HepG2 (cell line): ENCODE data around the gene GARIN5A. TPM values are rescaled to one million over a fixed set of nuclear protein-coding genes. Genes with fewer than 3 reads are reported as not detected.
A peak's percentile ranks its signal among the peaks of the same experiment; 100 is the strongest.

Experiments used
- CREB1 ChIP-seq, 2 experiments: fragments of 450-650 bp in 1 of 2; IDR thresholded peaks; 2 replicates each; pipeline ENCODE4 v1.6.1; 2016 to 2017; ENCODE audit warnings: control low read depth in 1 of 2, mild to moderate bottlenecking in 1 of 2, missing compliant biosample characterization in 1 of 2, missing genetic modification characterization in 1 of 2
- MED13 ChIP-seq: sonication (generic); formaldehyde crosslinking; IDR thresholded peaks from 2 replicates; pipeline ENCODE4 v1.5.0; 2020; ENCODE audit warnings: missing genetic modification reagents
- NFYC ChIP-seq: IDR thresholded peaks from 2 replicates; pipeline ENCODE4 v1.6.1; 2016; ENCODE audit warnings: missing genetic modification reagents, missing compliant biosample characterization
- NR3C1 ChIP-seq: sonication (generic); formaldehyde crosslinking; IDR thresholded peaks from 2 replicates; pipeline ENCODE4 v1.4.0; 2020; ENCODE audit warnings: missing genetic modification reagents
- REPIN1 ChIP-seq: sonication (generic); formaldehyde crosslinking; IDR thresholded peaks from 2 replicates; pipeline ENCODE4 v1.8.0; 2022; ENCODE audit warnings: missing genetic modification reagents, low read depth, mild to moderate bottlenecking, borderline replicate concordance
- SP4 ChIP-seq: sonication (generic); formaldehyde crosslinking; IDR thresholded peaks from 2 replicates; pipeline ENCODE4 v1.8.1; 2023; ENCODE audit warnings: mild to moderate bottlenecking, missing genetic modification reagents
- TRIM24 ChIP-seq: sonication (generic); formaldehyde crosslinking; IDR thresholded peaks from 2 replicates; pipeline ENCODE4 v1.8.0; 2022; ENCODE audit warnings: mild to moderate bottlenecking, missing genetic modification reagents
- ZBTB7A ChIP-seq: sonication (generic); formaldehyde crosslinking; IDR thresholded peaks from 2 replicates; pipeline ENCODE4 v1.8.0; 2022; ENCODE audit warnings: mild to moderate bottlenecking, missing genetic modification reagents
- ZNF10 ChIP-seq: sonication (generic); formaldehyde crosslinking; IDR thresholded peaks from 2 replicates; pipeline ENCODE4 v1.4.0; 2020; ENCODE audit warnings: mild to moderate bottlenecking, low read depth, missing genetic modification reagents, borderline replicate concordance
- ZNF367 ChIP-seq: sonication (generic); formaldehyde crosslinking; IDR thresholded peaks from 2 replicates; pipeline ENCODE4 v1.4.0; 2020; ENCODE audit warnings: missing genetic modification reagents, borderline replicate concordance
- ZNF496 ChIP-seq: sonication (generic); formaldehyde crosslinking; IDR thresholded peaks from 2 replicates; pipeline ENCODE4 v1.8.1; 2023; ENCODE audit warnings: mild to moderate bottlenecking, moderate library complexity, missing genetic modification reagents; ENCODE audit not compliant: insufficient replicate concordance
- ZNF607 ChIP-seq: sonication (generic); formaldehyde crosslinking; IDR thresholded peaks from 2 replicates; pipeline ENCODE4 v1.5.1; 2020; ENCODE audit warnings: missing genetic modification reagents, mild to moderate bottlenecking, borderline replicate concordance
- ZNF678 ChIP-seq: sonication (generic); formaldehyde crosslinking; IDR thresholded peaks from 2 replicates; pipeline ENCODE4 v1.4.0; 2020; ENCODE audit warnings: mild to moderate bottlenecking, missing genetic modification reagents
- ZNF879 ChIP-seq: sonication (generic); formaldehyde crosslinking; IDR thresholded peaks from 2 replicates; pipeline ENCODE4 v1.8.1; 2023; ENCODE audit warnings: missing genetic modification reagents
- polyA plus RNA-seq, 8 experiments: library from polyadenylated mRNA; depleted of rRNA in 3 of 8; stranded (reverse) in 7 of 8; unstranded in 1 of 8; fragments of >200 nt; fragmentation: Illumina TruSeq in 4 of 8; extraction: Trizol in 4 of 8; gene quantifications; 2 replicates each; pipeline versions ENCODE4 v1.2.1 to v1.2.3, GENCODE V29; 2011 to 2016; ENCODE audit warnings: low read depth in 4 of 8, missing spikeins in 1 of 8, mixed read lengths in 1 of 8; ENCODE audit not compliant: insufficient read depth in 1 of 8
- total RNA-seq, 5 experiments: library from RNA; depleted of rRNA; stranded (reverse); fragments of >200 nt; fragmentation: Illumina TruSeq; extraction: Trizol; gene quantifications; 2 replicates each; pipeline ENCODE4 v1.2.3, GENCODE V29; 2016; ENCODE audit warnings: low read depth in 1 of 5
- TF ChIP-seq, protein P1 (sequence below): sonication (generic); formaldehyde crosslinking; IDR thresholded peaks from 2 replicates; pipeline ENCODE4 v1.5.0; 2020; ENCODE audit warnings: mild to moderate bottlenecking, low read depth, missing genetic modification reagents, borderline replicate concordance
- TF ChIP-seq, protein P2 (sequence below): sonication (generic); formaldehyde crosslinking; IDR thresholded peaks from 2 replicates; pipeline ENCODE4 v1.4.0; 2020; ENCODE audit warnings: missing genetic modification reagents, borderline replicate concordance
- TF ChIP-seq, protein P3 (sequence below): sonication (generic); formaldehyde crosslinking; IDR thresholded peaks from 2 replicates; pipeline ENCODE4 v1.5.0; 2020; ENCODE audit warnings: missing genetic modification reagents
- TF ChIP-seq, protein P4 (sequence below): sonication (generic); formaldehyde crosslinking; IDR thresholded peaks from 2 replicates; pipeline ENCODE4 v1.5.1; 2020; ENCODE audit warnings: mild to moderate bottlenecking, missing genetic modification reagents, moderate library complexity
- TF ChIP-seq, protein P5 (sequence below): sonication (generic); formaldehyde crosslinking; IDR thresholded peaks from 2 replicates; pipeline ENCODE4 v1.5.0; 2020; ENCODE audit warnings: missing genetic modification reagents

GARIN5A gene
- total and polyA plus RNA-seq, 2 of the 13 experiments (the other 11 are each of a cell fraction or from before 2014, with no cell fraction given), result not detected

DNA sequence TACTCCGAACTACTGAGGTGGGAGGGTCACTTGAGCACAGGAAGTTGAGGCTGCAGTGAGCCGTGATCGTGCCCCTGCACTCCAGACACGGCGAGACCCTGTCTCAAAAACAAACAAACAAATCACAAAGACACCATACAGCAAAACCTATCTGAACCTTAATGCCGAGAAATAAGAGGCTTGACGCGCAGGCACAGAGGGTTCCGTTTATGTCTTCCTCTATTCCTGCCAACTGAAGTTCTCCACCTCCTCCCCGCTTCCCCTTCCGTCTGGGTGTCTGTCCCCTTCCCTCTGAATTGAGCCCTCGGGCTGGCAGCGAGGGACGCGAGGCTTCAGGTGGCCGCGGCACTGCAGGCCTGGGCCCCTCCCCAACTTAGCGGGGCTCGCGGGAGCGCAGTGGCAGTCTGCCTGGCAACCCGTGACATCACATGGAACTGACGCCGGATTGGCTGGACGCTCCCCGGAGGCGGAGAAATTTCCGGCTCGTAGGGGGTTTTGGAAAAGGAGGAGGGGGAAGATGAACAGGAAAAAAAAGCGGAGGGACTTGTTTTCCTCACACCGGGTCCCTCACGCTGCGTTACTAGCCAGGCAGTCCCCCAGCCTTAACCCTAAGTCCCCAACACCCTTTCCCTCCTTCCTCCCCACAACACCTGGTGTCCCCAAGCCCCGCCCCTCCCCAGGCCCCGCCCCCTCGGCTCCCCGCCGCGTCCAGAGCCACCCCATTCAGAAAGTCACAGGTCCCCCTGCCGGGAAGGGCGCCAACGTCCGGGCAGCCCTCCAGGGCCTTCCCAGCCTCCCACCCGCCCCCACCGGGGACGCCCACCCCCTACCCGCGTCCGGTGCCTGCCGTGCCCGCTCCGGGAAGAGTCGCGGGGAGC, 45.1 kb downstream of the GARIN5A start (continued):
- TF ChIP-seq ZNF607 (CRISPR knock-in tag), result 0 out of 2 replicates have a peak, but pooled peaks have one; percentile 65
- no peak for TF ChIP-seq MED13 (CRISPR knock-in tag)
- TF ChIP-seq ZBTB7A (CRISPR knock-in tag), result peak; percentile 83; the same call in 1 of the 2 replicates
- no peak for TF ChIP-seq ZNF879
- TF ChIP-seq REPIN1 (CRISPR knock-in tag), result peak; percentile 26; the same call in 1 of the 2 replicates
- peak; percentile 62; the same call in 1 of the 2 replicates for TF ChIP-seq SP4 (CRISPR knock-in tag)
- TF ChIP-seq ZNF367 (CRISPR knock-in tag), result no peak
- TF ChIP-seq, protein P1, sequence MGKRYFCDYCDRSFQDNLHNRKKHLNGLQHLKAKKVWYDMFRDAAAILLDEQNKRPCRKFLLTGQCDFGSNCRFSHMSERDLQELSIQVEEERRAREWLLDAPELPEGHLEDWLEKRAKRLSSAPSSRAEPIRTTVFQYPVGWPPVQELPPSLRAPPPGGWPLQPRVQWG (CRISPR knock-in tag), result no peak
- TF ChIP-seq NFYC (CRISPR knock-in tag), result peak; percentile 85
- no peak for TF ChIP-seq ZNF10 (CRISPR knock-in tag)
- TF ChIP-seq CREB1 (IDR thresholded peaks at IDR 0.05), result peak; percentile 91
- TF ChIP-seq CREB1 (CRISPR knock-in tag; IDR thresholded peaks at IDR 0.05), result peak; percentile 98
- TF ChIP-seq, protein P2, sequence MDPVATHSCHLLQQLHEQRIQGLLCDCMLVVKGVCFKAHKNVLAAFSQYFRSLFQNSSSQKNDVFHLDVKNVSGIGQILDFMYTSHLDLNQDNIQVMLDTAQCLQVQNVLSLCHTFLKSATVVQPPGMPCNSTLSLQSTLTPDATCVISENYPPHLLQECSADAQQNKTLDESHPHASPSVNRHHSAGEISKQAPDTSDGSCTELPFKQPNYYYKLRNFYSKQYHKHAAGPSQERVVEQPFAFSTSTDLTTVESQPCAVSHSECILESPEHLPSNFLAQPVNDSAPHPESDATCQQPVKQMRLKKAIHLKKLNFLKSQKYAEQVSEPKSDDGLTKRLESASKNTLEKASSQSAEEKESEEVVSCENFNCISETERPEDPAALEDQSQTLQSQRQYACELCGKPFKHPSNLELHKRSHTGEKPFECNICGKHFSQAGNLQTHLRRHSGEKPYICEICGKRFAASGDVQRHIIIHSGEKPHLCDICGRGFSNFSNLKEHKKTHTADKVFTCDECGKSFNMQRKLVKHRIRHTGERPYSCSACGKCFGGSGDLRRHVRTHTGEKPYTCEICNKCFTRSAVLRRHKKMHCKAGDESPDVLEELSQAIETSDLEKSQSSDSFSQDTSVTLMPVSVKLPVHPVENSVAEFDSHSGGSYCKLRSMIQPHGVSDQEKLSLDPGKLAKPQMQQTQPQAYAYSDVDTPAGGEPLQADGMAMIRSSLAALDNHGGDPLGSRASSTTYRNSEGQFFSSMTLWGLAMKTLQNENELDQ (CRISPR knock-in tag), result no peak
- no peak for TF ChIP-seq TRIM24 (CRISPR knock-in tag)
- TF ChIP-seq, protein P3, sequence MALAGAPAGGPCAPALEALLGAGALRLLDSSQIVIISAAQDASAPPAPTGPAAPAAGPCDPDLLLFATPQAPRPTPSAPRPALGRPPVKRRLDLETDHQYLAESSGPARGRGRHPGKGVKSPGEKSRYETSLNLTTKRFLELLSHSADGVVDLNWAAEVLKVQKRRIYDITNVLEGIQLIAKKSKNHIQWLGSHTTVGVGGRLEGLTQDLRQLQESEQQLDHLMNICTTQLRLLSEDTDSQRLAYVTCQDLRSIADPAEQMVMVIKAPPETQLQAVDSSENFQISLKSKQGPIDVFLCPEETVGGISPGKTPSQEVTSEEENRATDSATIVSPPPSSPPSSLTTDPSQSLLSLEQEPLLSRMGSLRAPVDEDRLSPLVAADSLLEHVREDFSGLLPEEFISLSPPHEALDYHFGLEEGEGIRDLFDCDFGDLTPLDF (CRISPR knock-in tag), result no peak
- TF ChIP-seq, protein P4, sequence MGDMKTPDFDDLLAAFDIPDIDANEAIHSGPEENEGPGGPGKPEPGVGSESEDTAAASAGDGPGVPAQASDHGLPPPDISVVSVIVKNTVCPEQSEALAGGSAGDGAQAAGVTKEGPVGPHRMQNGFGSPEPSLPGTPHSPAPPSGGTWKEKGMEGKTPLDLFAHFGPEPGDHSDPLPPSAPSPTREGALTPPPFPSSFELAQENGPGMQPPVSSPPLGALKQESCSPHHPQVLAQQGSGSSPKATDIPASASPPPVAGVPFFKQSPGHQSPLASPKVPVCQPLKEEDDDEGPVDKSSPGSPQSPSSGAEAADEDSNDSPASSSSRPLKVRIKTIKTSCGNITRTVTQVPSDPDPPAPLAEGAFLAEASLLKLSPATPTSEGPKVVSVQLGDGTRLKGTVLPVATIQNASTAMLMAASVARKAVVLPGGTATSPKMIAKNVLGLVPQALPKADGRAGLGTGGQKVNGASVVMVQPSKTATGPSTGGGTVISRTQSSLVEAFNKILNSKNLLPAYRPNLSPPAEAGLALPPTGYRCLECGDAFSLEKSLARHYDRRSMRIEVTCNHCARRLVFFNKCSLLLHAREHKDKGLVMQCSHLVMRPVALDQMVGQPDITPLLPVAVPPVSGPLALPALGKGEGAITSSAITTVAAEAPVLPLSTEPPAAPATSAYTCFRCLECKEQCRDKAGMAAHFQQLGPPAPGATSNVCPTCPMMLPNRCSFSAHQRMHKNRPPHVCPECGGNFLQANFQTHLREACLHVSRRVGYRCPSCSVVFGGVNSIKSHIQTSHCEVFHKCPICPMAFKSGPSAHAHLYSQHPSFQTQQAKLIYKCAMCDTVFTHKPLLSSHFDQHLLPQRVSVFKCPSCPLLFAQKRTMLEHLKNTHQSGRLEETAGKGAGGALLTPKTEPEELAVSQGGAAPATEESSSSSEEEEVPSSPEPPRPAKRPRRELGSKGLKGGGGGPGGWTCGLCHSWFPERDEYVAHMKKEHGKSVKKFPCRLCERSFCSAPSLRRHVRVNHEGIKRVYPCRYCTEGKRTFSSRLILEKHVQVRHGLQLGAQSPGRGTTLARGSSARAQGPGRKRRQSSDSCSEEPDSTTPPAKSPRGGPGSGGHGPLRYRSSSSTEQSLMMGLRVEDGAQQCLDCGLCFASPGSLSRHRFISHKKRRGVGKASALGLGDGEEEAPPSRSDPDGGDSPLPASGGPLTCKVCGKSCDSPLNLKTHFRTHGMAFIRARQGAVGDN (CRISPR knock-in tag), result peak; percentile 83
- no peak for TF ChIP-seq NR3C1
- TF ChIP-seq, protein P5, sequence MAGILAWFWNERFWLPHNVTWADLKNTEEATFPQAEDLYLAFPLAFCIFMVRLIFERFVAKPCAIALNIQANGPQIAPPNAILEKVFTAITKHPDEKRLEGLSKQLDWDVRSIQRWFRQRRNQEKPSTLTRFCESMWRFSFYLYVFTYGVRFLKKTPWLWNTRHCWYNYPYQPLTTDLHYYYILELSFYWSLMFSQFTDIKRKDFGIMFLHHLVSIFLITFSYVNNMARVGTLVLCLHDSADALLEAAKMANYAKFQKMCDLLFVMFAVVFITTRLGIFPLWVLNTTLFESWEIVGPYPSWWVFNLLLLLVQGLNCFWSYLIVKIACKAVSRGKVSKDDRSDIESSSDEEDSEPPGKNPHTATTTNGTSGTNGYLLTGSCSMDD, result no peak
- no peak for TF ChIP-seq ZNF496 (CRISPR knock-in tag)
- no peak for TF ChIP-seq ZNF678 (CRISPR knock-in tag)
